Vagina (tissue), 2 donors: ENCODE measurements around the gene PCNX3.

Source experiments
- CTCF ChIP-seq, 3 experiments: fragments of 450-650 bp in 2 of 3; fragments of 200-600 bp in 1 of 3; sonication (generic) in 1 of 3; IDR thresholded peaks; one replicate each; pipeline ENCODE4 v1.5.1; 2017 to 2019; ENCODE audit warnings: antibody characterized with exemption in 3 of 3, mild to moderate bottlenecking in 2 of 3, moderate library complexity in 2 of 3
- POLR2A ChIP-seq, 2 donors: fragments of 450-650 bp; IDR thresholded peaks; one replicate each; pipeline ENCODE4 v1.6.1; 2017; ENCODE audit warnings: antibody characterized with exemption in 2 of 2, mild to moderate bottlenecking in 2 of 2, moderate library complexity in 2 of 2
- POLR2AphosphoS5 ChIP-seq, 2 donors: sonication (generic); formaldehyde crosslinking; IDR thresholded peaks; one replicate each; pipeline ENCODE4 v1.9.0; 2017; ENCODE audit warnings: antibody characterized with exemption in 2 of 2, mild to moderate bottlenecking in 2 of 2, low read depth in 1 of 2; ENCODE audit not compliant: insufficient read depth in 1 of 2

- TF ChIP-seq CTCF (IDR thresholded peaks at IDR 0.05) (peak; percentile 76 to 92 (median 84)), POLR2A (IDR thresholded peaks at IDR 0.05) (no peak), POLR2AphosphoS5 (IDR thresholded peaks at IDR 0.05; ENCODE audit: insufficient read depth in 1 of 2, low read depth in 1 of 2) (peak; percentile 65 to 84)
Observed at GRCh38 chr11:65574109-65574810, 41.3 kb upstream of the PCNX3 start.
